Limb (tissue), 2 donors: ENCODE measurements around the gene CSRP2.

Experiments used
- DNase-seq, 2 donors: peaks; one replicate each; pipeline ENCODE4 v3.0.0-alpha.2; 2016; ENCODE audit errors: extremely low spot score in 2 of 2

Gene CSRP2

DNA sequence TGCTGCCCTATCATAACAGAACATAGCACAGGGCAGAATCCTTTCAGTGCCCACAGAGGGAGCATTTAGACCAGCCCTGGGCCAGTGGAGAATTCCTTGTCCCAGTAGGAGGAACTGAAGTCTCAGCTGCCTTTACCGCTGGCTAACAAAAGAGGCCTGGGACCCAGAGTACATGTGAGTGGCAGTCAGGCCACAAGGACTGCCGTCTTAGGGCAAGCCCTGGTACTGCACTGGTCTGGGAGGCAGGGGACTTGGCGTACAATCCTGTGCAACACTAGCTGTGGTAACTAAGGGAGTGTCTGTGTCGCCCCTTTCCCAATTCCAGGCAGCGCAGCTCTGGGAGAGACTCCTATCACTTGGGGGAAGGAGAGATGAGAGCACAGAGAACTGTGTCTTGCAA, 17.0 kb upstream of the CSRP2 start:
- no peak for DNase-seq

DNA sequence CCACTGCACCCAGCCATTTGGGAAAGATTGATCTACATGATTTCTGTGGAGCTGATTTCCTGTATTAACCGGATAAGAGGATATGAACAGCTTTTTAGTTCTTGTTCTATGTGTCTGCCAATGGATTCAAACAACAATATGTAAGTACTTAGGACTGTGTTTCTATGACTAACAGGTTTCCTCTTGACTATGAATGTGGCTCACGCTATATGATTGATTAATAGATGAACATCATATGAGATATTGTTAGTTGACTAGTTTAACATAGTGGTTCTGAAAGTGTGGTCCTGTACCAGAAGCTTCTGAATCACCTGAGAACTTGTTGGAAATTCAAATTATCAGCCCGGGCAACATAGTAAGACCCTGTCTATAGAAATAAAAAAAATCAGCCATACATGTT, 12.8 kb upstream of the CSRP2 start:
- DNase-seq = no peak

DNA sequence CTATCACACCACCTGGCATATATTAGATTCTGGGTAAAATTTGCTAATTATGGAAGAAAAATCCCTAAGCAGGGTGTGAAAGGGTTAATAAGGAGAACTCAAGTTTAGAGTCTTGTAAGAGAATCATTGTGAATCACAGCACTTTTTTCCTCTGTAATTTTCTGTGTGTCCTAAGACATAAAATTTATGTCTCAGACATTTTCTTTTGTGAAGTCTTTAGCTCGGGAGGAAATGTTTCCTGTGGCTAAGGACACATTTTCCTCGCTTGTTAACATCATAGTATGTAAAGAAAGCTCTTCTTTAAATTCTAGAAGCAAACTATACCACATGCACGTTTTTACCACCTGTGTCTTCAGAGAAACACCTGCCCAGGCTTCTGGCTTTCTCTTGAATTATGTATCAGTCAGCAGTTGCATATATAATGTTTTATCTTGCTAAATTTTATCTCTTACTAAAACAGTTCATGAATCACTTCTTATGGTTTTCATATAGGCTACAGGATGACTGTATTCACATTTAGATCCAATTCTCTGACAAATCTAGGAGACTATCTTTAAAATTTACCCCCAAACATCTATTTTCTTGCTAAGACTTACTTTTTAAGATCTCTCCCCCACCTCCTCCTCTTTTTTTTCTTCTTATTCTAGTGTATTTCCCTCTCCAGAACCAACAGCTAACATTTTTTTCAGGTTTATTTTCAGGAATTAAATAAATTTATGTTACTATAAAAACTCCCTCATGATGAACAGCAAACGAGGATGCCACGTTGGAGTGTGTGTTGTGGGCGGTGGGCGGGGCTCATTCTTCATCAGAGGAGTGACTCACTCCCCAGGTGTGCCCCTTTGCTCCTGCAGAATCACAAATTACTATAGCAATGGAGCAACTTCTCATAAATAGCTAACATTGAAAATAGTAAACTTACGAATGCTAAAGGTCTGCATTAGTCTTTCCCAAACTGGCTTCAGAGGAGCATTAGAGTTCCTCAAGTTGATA, 11.6 kb upstream of the CSRP2 start:
- DNase-seq = no peak

DNA sequence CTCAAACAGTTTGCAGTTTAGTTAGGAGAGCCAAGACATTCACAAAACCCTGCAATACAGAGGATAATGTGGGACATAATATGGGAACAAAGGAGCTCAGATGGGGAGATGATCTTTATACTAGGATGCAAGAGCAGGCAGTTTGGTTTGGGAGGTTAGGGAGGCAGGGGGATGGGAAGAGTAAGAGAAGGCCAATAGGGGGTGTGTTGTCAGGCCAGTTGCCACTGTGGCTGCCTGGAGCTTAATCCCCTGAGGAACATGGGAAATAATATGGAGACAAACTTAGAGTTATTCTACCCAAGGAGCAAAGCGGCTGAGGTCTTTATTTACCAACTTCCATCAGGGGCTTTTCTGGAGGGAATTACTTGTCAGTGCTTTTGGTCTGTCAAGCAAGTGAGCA, 10.0 kb upstream of the CSRP2 start:
- no peak for DNase-seq

DNA sequence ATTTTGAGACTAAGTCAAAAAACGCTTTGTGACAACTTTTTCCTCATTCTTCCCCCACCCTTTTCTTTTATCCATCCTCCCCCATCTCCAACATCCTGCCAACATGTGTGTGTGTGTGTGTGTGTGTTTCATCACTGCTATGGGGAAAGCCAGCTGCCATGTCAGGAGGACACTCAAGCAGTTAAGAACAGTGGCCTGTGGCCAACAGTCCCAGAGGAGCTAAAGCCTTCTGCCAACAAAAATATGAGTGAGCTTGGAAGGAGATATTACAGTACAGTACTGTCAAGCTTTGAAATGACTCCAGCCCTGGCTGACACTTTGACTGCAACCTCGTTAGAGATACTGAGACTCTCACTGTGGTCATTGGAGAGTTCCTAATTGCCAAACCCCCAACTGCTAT, 5.0 kb upstream of the CSRP2 start:
- no peak for DNase-seq

DNA sequence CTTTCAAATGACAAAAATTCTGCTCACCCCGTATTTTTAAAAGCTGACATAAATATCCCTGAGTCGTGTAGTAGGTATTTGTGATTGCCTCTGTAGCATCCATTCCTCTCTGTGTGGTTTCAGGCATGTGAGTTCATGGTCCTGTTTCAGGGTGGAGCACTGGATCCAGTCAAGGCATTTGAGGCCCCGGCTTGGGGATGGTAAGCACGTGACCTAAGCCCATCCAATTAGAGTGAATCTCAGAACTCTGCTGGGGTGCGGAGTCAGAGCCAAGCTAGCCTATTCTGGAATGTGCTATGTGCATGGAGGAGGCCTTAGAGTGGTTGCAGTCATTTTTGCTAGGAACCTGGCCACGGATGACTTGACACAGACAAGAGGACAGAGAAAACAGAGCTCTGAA, 4.3 kb upstream of the CSRP2 start:
- no peak for DNase-seq

DNA sequence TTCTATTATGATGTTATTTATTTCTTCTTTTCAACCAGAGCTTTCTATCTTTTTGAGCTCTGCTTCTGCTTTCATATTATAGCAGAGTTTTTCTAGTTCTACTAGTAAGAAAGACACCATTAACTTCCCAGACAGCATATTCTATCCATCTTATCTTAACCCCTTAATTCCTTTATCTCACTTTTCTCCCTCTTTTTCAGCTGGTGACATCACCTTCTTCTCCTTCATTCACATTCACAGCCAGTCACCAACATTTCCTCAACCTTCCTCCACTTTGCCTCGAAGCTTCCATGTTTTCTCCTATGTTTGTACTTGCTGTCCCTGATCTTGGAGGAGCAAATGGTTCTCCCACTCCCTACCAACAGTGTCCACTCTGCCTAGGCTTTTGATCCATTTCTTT, 3.5 kb upstream of the CSRP2 start:
- no peak for DNase-seq

DNA sequence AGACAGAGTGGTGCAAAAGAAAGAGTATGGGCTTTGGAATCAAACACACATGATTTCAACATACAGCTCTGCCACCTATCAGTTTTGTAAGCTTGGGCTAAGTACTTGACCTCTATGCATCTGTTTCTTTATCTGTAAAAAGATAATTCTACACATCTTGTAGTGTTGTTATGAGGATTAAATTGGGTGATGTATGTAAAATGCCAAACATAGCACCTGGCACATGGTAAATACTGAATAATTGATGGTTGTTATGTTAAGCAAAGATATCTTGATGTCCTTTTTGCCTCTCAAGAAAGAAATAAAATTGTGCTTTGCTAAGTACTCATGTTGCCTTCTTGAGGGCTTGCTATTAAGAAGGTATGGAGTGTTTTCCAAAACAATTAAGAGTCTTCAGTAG, 2.3 kb upstream of the CSRP2 start:
- DNase-seq = no peak

DNA sequence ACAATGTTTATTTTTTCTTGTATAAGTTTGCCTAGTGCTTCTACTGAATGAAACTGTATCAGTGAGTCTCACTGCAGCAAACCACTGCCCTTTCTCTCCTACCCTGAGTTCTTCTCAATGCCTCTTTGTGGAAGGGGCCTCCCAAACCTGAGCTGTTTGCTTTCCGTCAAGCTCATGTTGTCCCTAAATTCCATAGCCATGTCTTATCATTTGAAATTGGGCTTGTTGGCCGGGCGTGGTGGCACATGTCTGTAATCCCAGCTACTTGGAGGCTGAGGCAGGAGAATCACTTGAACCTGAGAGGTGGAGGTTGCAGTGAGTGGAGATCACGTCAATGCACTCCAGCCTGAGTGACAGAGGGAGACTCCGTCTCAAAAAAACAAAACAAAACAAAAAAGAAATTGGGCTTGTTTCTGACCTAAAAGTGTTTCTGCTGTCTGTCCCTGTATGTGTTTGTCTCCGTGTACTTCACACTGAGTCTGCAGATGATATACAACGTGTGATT, 1.8 kb upstream of the CSRP2 start:
- DNase-seq = no peak

DNA sequence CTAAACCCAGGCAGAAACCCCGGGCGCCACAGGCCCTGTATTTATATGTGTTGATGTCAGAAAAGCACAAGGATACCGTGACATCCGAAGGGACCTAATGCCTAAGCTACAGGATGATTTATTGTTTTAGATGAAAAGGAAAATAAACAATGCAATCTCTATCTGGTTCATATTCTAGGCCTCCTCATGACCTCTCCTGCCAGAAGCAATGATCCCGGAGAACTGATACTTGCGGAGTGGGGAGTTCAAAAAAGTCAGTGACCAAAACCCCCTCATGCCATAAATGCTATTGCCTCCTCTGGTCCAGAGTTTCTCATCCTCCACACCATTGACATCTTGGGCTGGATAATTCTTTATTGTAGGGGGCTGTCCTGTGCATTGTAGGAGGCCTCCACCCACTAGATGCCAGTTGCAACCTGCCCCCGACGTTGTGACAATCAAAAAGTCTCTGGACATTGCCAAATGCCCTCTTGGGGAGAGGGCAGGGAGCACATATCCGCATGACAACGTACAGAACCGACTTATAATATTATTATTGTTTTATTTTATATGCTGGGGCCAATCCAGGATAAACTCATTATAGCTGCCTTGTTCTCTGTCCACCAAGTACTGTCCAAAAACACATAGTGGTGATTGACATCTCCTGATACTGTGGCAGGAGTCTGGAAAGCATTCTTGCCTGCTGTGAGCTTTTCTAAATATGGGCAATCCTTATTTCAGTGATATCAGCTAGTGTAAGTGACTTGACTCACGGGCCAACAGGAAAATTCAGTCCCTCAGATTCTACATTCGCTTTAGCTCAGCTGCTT, 1.1 kb upstream of the CSRP2 start:
- no peak for DNase-seq

DNA sequence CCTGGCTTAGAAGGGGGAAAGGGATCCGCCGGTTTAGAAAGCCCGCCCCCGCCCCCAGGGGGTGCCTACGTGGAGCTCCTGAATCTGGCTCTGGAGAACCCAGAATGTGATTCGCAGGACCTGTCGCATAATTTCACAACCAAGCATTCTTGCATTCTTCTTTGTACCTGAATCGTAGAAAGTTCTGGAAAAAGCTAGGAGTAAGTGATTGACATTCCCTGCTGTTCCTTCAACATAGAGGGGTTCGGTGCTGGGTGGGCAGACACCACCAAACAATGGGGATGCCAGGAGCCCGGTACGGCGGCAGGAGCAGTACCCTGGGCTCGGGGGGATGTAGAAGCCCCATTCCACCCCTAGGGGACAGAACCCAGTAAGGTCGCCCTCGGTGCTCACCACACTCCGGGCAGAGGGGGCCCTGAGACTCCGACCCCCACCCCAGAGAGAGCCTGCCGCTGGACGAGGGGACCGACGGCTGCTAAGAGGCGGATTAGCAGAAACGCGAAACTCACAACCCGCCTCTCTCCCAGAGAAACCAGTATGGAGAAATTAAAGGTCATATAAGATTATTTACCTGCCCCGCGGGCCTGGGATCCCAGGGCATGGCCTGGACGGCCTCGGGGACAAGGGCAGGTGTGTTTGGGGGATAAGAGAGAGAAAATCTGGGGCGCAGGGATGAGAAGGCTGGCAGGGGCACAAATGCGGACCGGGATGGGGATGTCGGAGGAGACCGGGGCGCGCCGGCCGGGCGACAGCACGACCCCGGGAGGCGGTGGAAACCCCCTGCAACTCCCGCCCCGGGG, 520 bp downstream of the CSRP2 start:
- peak in 1 of 2 donors; percentile 77 for DNase-seq

DNA sequence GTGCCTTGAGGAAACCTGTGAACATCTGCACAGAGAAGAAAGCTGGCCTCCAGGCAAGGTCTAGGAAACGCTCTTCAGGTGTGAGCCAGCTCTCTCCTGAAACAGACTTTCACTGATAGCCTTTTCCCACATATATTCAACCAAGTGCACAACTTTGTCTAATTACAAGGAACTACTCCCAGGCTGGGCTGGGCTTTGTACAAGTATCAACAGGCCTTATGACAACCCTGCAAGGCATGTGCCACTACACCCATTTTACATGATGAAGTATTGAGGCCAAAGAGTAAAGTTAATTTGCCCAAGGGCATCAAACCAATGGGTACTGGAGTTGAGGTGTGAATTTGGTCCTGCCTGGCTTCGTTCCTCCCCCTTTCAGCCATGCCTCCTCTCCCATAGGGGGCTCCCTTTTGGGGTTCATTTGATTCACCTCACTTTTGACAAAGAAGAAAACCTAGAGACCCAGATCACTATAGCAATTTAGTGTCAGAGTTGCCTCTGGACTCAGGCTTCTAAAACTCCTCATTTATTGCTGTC, 2.1 kb downstream of the CSRP2 start:
- no peak for DNase-seq

DNA sequence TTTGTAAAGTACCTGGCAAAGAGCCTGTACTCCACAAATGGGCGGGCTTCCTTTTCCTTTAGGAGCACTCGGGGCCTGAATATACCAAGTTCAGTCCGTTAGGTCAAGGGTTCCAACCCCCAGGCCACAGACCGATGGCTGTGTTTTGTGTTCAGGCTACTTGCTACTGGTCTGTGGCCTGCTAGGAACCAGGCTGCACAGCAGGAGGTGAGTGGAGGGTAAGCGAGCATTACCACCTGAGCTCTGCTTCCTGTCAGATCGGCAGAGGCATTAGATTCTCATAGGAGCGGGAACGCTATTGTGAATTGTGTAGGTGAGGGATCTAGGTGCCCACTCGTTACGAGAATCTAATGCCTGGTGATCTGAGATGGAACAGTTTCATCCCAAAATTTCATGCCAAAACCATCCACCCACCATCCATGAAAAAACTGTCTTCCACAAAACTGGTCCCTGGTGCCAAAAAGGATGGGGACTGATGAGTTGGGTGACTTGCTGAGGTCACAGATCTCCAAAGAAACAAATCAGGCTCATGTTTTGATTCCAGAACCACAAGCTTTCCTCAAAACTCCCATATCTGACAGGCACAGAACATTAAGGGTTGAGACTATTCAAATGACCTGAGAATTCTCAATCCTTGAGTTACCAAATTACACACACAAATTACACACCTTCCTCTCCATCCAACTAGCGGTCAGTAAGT, 4.2 kb downstream of the CSRP2 start:
- DNase-seq = no peak

DNA sequence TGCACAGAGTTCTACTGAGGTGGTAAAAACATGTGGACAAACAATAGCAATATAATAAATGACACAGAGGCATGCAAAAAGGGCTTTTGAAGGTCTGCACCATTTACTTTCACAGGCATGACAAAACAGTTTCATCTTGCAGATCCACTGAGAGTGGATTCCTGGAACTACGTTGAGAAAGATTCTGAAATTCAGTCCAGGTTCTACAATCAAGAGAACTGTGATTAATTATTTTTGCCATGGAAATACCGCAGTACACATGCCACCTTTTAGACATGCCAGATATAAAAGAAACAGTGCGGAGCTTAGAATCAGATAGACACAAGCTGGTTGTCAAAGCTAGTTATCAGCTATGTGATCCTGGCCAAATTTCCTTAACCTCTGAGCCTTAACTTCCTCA, 4.8 kb downstream of the CSRP2 start:
- no peak for DNase-seq

DNA sequence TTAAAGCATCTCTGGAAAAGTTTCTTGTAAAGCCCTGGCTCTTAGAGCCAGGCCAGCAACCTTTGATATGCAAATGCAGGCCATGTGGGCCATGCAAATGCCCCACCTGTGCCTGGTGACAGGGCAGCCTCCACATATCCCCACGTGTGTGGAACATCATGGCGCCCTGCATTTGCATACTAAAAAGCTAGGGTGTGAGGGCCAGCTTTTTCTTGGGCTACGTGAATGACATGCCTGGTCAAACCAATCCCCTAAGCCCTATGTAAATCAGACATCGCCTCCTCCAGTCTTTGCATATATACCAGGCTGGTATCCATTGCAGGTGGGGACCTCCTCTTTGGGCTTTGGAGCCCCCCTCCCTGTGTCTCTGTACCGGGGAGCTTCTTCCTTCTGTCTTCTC, 6.4 kb downstream of the CSRP2 start:
- DNase-seq = no peak

DNA sequence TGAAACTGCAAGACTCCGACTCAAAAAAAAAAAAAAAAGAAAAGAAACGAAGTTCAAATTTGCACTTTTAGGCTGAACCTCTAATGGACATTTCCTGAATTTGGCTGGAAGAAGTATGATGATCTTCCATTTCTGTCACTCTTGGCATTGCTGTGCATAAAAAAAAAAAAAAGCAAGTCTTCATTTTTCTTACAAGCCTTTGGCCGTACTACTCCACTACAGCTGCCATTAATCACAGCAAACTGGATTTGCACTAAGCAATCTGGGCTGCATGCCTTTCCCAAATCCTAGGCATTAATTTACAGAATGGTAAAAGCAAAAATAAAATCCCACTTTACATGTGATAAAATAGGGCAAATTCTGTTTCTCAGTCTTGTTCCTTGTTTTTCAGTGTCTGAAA, 7.1 kb downstream of the CSRP2 start:
- no peak for DNase-seq

DNA sequence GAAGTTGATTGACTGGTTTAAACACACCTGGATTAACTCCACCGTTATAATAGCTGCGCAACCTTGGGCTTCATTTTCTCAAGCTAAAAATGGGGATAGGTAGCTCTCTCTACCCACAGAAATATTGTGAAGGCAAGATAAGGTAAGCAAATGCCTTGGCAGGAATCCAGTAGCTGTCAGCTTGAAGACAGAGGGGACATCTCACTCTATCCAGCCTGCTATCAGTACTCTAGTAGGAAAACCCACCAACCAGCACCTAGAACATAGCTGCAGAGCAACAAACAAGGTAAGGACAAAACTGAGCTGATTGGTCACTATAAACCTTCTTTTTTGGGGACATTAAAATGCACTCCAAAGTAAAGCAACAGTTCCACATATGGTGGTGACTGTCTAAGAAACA, 7.7 kb downstream of the CSRP2 start:
- no peak for DNase-seq

DNA sequence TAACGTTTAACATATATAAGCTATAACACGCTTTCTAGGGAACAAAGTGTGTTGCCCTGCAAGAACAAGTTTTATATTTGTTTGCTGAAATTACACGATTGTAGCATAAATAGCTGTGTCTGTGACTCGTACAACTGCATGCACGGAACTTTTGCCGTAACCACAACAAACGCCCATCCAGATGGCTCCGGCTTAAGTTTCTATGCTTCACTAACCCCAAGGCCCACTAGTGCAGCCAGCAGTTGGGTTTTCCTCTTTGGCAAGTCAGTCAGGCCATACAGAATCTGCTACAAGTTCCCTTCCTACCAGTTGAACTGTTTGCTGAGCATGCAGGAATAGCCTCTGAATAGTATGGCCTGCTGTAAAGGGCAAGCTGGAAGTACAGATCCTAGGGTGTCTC, 12.1 kb downstream of the CSRP2 start:
- DNase-seq = peak; percentile 68 to 74

DNA sequence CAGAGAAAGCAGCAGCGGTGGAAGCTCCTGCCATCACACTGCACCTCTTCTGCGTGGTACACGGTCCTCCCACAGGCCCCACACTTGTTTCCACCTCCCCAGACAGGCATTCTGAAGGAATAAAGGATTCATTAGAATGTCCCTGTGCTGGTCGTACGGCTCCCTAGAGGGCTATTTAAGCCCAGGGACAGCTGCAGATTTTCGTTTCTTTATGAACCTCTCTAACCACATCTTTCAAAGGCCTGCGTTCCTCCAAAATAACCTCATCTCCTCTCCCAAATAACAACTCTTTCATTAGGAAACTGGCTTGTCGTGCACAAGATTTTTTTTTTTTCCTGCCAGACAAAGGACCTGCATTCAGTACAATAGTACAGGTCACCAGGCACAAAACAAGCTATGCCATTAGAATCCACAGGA, 12.7 kb downstream of the CSRP2 start:
- DNase-seq = peak in 1 of 2 donors; percentile 49

DNA sequence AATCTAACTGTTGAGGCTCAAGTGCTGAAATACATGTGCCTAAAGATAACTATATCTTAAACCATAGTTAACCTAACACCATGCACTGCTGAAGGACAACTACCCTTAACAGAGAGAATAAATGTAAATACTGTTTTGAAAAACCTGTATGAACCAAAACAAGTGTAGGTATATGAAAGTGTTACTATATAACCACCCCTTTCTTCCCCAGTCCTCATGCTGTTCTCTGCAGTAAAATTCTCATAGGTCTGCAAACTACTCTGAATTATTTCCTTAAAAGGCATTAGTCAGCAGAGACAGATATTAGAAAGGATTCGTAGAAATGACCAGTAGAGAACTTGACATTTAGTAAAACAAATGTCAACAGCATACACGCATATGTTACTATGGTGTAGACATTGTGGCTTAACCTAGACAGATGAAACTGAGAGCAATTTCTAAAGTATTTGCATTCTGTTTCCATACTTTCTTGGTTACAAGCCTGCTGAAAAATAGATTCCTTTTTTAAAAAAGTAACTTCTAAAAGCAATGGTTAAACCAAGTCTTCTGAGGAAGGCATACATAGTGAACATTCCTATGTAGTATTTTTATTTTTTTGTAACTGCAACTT, 13.9 kb downstream of the CSRP2 start:
- DNase-seq = no peak
